ENCODE results near the gene MEIS2.

MEIS2 gene

DNA sequence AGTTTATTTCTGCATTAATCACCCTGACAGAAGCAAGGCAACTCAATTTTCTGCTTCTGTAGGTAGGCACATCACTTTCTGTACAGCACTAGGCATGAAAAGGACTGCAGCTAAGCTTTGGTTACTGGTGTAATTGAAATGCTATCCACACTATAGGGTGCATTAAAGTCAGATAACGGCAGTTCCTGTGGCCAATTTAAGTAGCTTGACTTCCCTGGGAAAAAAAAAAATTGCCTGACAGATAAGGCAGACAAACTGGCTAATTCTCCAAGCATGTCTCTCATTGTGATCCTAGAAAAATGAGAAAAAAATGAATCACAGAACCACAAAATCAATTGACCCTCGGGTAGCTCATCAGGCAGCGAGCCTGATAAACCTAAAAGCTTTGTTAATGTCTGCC lies 151.4 kb downstream of the MEIS2 start:
- TF ChIP-seq, protein P1, sequence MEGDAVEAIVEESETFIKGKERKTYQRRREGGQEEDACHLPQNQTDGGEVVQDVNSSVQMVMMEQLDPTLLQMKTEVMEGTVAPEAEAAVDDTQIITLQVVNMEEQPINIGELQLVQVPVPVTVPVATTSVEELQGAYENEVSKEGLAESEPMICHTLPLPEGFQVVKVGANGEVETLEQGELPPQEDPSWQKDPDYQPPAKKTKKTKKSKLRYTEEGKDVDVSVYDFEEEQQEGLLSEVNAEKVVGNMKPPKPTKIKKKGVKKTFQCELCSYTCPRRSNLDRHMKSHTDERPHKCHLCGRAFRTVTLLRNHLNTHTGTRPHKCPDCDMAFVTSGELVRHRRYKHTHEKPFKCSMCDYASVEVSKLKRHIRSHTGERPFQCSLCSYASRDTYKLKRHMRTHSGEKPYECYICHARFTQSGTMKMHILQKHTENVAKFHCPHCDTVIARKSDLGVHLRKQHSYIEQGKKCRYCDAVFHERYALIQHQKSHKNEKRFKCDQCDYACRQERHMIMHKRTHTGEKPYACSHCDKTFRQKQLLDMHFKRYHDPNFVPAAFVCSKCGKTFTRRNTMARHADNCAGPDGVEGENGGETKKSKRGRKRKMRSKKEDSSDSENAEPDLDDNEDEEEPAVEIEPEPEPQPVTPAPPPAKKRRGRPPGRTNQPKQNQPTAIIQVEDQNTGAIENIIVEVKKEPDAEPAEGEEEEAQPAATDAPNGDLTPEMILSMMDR (IDR thresholded peaks at IDR 0.05; ENCODE audit: low read depth, low read length, missing control alignments) = no peak
- no peak overlapping the region for H3K4me3 ChIP-seq (ENCODE audit: low read depth, low read length)
- no peak for DNase-seq (ENCODE audit: low read depth)

DNA sequence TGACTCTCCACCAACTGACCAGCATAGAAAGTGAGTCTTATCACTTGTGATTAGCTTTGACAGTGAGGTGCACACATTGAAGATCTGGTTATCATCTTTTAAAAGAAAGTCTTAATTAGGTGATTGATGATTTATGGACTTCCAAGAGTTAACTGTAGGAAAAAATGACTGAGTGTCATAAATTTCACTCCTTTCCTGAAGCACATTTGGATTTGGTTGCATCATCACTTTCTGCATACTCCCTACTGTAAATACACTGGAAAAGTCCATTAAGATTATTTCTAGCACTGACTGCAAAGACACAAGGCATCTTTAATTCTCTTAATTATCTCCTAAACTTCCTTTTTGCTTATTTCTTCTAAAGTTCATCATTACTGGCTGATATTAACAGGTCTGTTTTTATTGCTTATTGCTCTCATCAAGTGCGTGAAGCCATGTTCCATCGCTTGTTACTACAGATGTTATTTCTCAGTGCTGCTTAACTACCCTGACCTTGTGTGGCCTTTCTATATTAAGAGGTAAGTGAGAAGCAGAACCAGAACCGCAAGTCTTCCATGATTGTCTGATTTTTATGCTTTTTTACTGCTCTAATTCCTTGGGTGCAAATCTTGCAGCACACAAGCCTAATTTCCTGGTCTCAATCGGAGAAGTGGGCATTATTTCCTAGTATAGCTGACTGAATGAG lies 153.2 kb downstream of the MEIS2 start:
- DNase-seq (ENCODE audit: low read depth) = no peak
- TF ChIP-seq, protein P1 (IDR thresholded peaks at IDR 0.05; ENCODE audit: low read depth, low read length, missing control alignments) = no peak
- no peak overlapping the region for H3K4me3 ChIP-seq (ENCODE audit: low read depth, low read length)

DNA sequence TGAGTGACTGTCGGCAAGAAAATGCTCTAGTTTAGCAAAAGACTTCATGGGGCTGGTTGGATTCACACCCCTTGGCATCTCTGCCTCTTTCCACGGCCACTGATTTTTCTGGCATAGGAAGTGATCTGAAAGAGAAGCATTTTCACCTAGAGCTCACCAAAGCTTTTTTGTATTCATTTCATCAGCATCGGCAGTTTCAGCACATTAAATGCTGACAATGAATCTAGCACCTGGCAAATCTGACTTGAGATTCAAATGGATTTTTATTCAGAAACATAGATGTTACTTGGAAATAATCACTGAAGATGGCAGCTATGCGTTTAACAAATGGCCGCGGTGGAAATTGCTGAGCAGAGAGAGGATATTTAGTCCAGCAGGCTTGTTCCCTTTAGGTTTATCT lies 155.9 kb downstream of the MEIS2 start:
- no peak for DNase-seq (ENCODE audit: low read depth)
- TF ChIP-seq, protein P1 (IDR thresholded peaks at IDR 0.05; ENCODE audit: low read depth, low read length, missing control alignments) = no peak
- H3K4me3 ChIP-seq (ENCODE audit: low read depth, low read length) = no peak overlapping the region

DNA sequence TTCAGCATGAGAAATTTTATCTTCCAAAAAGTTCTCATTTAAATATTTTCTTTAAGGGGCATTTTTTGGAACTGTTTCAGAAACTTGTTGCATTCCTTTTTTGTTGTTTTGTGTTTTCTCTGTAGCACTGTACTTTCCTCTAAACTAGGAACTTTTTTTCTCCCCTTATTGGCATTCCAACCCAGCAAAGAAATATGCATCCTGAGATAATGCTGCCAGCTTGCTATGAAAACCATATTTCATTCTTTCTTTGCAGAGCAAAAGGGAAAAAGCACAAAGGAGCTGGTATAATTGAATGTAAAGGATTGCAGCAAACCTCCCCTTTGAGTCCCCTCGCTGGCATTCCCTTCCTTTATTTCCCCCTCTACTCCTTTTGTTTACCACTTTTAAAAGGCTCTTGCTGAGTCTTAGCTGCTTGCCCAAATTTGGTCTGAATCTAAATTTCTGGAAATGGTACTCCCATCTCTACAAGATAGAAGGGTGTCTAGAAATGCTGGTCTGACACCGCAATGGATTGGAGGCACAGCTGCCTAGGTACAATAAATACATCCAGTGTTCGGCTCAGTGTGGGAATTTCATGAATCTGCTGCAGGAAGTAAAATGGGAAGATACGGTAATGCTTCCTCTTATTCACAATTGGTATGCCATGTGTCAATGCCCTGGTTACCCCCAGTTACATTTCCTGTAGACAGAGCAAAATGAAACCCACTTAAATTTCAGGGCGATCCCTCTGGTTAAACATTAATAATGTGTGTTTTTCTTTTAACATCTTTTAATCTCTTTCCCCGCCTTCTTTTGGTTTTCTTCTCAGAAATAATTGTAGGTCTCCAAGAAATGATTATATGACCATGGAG lies 156.6 kb downstream of the MEIS2 start:
- TF ChIP-seq, protein P1 (IDR thresholded peaks at IDR 0.05; ENCODE audit: low read depth, low read length, missing control alignments) = no peak
- DNase-seq (ENCODE audit: low read depth) = no peak
- no peak overlapping the region for H3K4me3 ChIP-seq (ENCODE audit: low read depth, low read length)

DNA sequence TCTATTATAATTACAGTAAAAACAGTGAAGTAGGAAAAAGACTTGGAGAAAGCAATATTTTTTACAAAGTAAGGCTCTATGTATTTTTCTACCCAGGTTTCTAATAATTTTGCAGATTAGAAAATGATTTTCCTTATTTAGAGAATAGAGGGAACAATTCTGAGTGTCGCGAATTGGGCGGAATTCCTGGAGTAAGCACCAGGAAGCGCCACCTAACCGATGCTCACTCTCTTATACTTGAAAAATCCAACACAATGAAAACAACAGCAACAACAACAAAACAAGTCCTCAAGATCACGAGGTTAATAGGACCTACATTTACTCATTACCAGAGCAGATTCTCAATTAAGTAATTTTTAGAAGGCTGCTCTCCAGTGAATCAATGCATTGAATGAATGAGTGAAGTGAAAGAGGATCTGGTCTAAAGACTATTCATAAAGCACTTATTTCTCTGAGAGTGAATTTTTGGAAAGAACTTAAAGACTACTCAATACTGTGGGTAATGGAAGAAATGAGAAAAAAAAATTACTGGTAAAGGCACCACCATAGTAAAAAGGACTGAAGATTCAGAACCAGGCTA lies 158.0 kb downstream of the MEIS2 start:
- DNase-seq (ENCODE audit: low read depth) = no peak
- no peak overlapping the region for H3K4me3 ChIP-seq (ENCODE audit: low read depth, low read length)
- TF ChIP-seq, protein P1 (IDR thresholded peaks at IDR 0.05; ENCODE audit: low read depth, low read length, missing control alignments) = no peak

DNA sequence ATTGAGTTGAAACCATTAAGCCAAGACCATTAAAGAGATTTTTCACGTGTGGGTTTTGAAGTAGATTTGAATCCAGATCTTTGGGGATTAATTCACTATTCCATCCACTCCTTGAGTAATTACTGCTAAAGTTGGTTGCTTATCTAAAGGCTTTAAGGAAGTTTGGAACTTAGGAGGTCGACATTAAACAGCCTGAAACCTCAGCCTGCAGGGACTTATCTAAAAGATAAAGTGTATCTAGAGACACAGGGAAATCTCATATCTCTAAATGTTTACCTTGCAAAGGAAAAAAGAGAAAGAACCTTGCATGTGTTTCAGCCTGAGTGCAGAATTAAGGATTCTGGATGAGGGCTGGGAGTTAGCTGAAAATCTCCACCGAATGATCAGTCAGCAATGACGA lies 158.6 kb downstream of the MEIS2 start:
- no peak overlapping the region for H3K4me3 ChIP-seq (ENCODE audit: low read depth, low read length)
- no peak for DNase-seq (ENCODE audit: low read depth)
- TF ChIP-seq, protein P1 (IDR thresholded peaks at IDR 0.05; ENCODE audit: low read depth, low read length, missing control alignments) = no peak
